Testis (tissue), 3 donors: ENCODE data around the gene BICC1. TPM values are rescaled to one million over a fixed set of nuclear protein-coding genes. Genes with fewer than 3 reads are reported as not detected.

Experiments
- DNase-seq: peaks from one replicate; pipeline ENCODE4 v3.0.0-alpha.2; 2019
- H3K27ac ChIP-seq, 2 donors: fragments of 200-600 bp; sonication (generic); one replicate each; pipeline ENCODE4 v1.5.1; 2019
- H3K27me3 ChIP-seq: fragments of 200-600 bp; sonication (generic); one replicate; pipeline ENCODE4 v1.5.1; 2019
- H3K36me3 ChIP-seq: fragments of 200-600 bp; sonication (generic); one replicate; pipeline ENCODE4 v1.5.1; 2017; ENCODE audit warnings: low read depth; ENCODE audit errors: missing control alignments
- H3K4me1 ChIP-seq: fragments of 200-600 bp; sonication (generic); one replicate; pipeline ENCODE4 v1.5.1; 2019
- H3K4me3 ChIP-seq, 2 donors: fragments of 200-600 bp; sonication (generic); one replicate each; pipeline ENCODE4 v1.5.1; 2017 to 2019
- H3K9me3 ChIP-seq: fragments of 200-600 bp; sonication (generic); one replicate; pipeline ENCODE4 v1.5.1; 2017
- POLR2A ChIP-seq: fragments of 450-650 bp; IDR thresholded peaks from one replicate; pipeline ENCODE4 v1.6.1; 2017; ENCODE audit warnings: antibody characterized with exemption, mild to moderate bottlenecking, moderate library complexity
- WGBS, 2 donors: methylation state at CpG; one replicate each; pipeline ENCODE4 v1.1.5; 2018; 5-methylcytosine and 5-hydroxymethylcytosine counted together
- intact Hi-C: fragments of 100-400 bp; cut with DNase I; formaldehyde crosslinking; loops from one replicate; pipeline ENCODE4 v1.15.1; 2023; ENCODE audit warnings: low total_unique reads
- polyA plus RNA-seq: library from polyadenylated mRNA; stranded (reverse); fragments of 350-450 nt; fragmentation: Illumina TruSeq; extraction: RNeasy Lipid Tissue Mini Kit (QIAGEN cat#74804); gene quantifications from one replicate; pipeline ENCODE4 v1.2.3, GENCODE V29; 2014; ENCODE audit warnings: low read depth, low replicate concordance; ENCODE audit not compliant: insufficient read depth
- total RNA-seq, 2 donors: library from RNA; depleted of rRNA; stranded (reverse); fragments of >200 nt; gene quantifications; one replicate each; pipeline ENCODE4 v1.2.3, GENCODE V29; 2016
- TF ChIP-seq, protein P1 (sequence below), 3 experiments: fragments of 450-650 bp in 2 of 3; fragments of 200-600 bp in 1 of 3; sonication (generic) in 1 of 3; IDR thresholded peaks; one replicate each; pipeline ENCODE4 v1.5.1; 2016 to 2019; ENCODE audit warnings: antibody characterized with exemption in 3 of 3, mild to moderate bottlenecking in 2 of 3, moderate library complexity in 1 of 3

Gene BICC1
- total and polyA plus RNA-seq, 3 donors from 2014 or later: 8.7 to 14.1 (median 10.0) TPM

DNA sequence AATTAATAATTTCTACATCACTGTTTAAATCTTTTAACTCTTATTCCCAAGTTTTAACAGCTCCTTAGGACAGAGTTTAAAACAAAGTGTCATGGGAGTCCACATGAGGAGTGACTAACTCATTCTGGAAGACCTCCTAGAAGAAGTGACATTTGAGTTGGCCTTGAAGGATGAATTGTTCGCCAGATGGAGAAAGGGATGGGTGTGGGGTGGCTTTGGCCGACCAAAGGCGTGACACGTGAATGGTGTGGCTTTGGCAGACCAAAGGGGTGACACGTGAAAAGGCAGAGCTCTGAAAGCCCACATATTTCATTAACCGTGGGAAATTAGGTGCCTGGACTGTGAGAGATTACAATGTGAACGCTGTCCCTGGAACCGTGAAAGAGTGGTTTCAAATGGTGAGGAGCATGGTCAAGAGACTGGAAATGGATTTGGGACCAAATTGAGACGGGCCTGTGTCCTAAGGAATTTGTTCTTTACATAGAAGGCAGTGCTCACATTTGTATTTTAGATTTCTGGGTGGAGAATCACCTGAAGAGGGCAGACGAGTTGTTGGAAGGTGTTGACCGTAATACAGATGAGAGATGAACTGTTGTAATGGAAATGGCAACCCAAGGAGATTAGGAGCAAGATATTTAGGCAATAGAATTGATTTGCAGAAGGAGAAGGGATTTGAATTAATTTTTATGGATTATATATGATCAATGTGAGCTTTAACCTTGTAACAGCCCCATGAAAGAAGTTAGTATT is 228.1 kb downstream of the BICC1 start:
- Histone ChIP-seq H3K4me3 (no peak overlapping the region), H3K4me1 (no peaks in the 10 kb centered on the region), H3K27ac (no peak overlapping the region), H3K36me3 (no peaks in the 10 kb centered on the region), H3K9me3 (no peaks in the 10 kb centered on the region), H3K27me3 (no peaks in the 10 kb centered on the region)
- 93 to 95% methylated on average over 11 of the region's 11 CpGs for WGBS, 2 donors
- no peak for DNase-seq
- TF ChIP-seq, protein P1, sequence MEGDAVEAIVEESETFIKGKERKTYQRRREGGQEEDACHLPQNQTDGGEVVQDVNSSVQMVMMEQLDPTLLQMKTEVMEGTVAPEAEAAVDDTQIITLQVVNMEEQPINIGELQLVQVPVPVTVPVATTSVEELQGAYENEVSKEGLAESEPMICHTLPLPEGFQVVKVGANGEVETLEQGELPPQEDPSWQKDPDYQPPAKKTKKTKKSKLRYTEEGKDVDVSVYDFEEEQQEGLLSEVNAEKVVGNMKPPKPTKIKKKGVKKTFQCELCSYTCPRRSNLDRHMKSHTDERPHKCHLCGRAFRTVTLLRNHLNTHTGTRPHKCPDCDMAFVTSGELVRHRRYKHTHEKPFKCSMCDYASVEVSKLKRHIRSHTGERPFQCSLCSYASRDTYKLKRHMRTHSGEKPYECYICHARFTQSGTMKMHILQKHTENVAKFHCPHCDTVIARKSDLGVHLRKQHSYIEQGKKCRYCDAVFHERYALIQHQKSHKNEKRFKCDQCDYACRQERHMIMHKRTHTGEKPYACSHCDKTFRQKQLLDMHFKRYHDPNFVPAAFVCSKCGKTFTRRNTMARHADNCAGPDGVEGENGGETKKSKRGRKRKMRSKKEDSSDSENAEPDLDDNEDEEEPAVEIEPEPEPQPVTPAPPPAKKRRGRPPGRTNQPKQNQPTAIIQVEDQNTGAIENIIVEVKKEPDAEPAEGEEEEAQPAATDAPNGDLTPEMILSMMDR (IDR thresholded peaks at IDR 0.05): no peak
- TF ChIP-seq POLR2A: no peak
- intact Hi-C loops: no loop called here

- Histone ChIP-seq H3K27me3 (no peaks in the 10 kb centered on the region), H3K36me3 (no peaks in the 10 kb centered on the region), H3K9me3 (no peaks in the 10 kb centered on the region), H3K4me3 (no peak overlapping the region), H3K4me1 (peaks cover 6% of the 10 kb centered on the region), H3K27ac (no peak overlapping the region)
- intact Hi-C loops: no loop called here
- DNase-seq: no peak
- TF ChIP-seq, protein P1 (IDR thresholded peaks at IDR 0.05): no peak
- no peak for TF ChIP-seq POLR2A
- WGBS, 2 donors: 82 to 86% methylated on average over 4 of the region's 4 CpGs
Observed at GRCh38 chr10:58741673-58742072, 229.0 kb downstream of the BICC1 start.

GRCh38 chr10:58742141-58742540 is 229.5 kb downstream of the BICC1 start:
- intact Hi-C loops: no loop called here
- Histone ChIP-seq H3K4me3 (no peak overlapping the region), H3K9me3 (no peaks in the 10 kb centered on the region), H3K27me3 (no peaks in the 10 kb centered on the region), H3K27ac (no peak overlapping the region), H3K4me1 (peaks cover 6% of the 10 kb centered on the region), H3K36me3 (no peaks in the 10 kb centered on the region)
- no peak for DNase-seq
- 79 to 100% methylated on average over 1 of the region's 1 CpG for WGBS, 2 donors
- TF ChIP-seq, protein P1 (IDR thresholded peaks at IDR 0.05): no peak
- TF ChIP-seq POLR2A: no peak

GRCh38 chr10:58743466-58744115 is 230.9 kb downstream of the BICC1 start:
- no peak overlapping the region for H3K27ac ChIP-seq
- 56 to 68% methylated on average over 3 of the region's 3 CpGs for WGBS, 2 donors
- intact Hi-C loops: no loop called here
- peaks cover 6% of the 10 kb centered on the region for H3K4me1 ChIP-seq
- no peaks in the 10 kb centered on the region for H3K9me3 ChIP-seq
- no peak for TF ChIP-seq POLR2A
- TF ChIP-seq, protein P1 (IDR thresholded peaks at IDR 0.05): no peak
- H3K4me3 ChIP-seq: no peak overlapping the region
- no peak for DNase-seq
- H3K36me3 ChIP-seq: no peaks in the 10 kb centered on the region
- no peaks in the 10 kb centered on the region for H3K27me3 ChIP-seq
